HG03108 (cell line): Measurements from ENCODE around the gene SPPL3.
A peak's percentile ranks its signal among the peaks of the same experiment; 100 is the strongest.

Experiments used
- ATAC-seq: cut with Tn5 transposase; IDR thresholded peaks from one replicate; pipeline ENCODE4 v1.9.1; 2021; ENCODE audit warnings: moderate library complexity; ENCODE audit not compliant: unreplicated experiment

Gene SPPL3

GRCh38 chr12:120879102-120879501 lies 25.1 kb downstream of the SPPL3 start:
- ATAC-seq: no peak

DNA sequence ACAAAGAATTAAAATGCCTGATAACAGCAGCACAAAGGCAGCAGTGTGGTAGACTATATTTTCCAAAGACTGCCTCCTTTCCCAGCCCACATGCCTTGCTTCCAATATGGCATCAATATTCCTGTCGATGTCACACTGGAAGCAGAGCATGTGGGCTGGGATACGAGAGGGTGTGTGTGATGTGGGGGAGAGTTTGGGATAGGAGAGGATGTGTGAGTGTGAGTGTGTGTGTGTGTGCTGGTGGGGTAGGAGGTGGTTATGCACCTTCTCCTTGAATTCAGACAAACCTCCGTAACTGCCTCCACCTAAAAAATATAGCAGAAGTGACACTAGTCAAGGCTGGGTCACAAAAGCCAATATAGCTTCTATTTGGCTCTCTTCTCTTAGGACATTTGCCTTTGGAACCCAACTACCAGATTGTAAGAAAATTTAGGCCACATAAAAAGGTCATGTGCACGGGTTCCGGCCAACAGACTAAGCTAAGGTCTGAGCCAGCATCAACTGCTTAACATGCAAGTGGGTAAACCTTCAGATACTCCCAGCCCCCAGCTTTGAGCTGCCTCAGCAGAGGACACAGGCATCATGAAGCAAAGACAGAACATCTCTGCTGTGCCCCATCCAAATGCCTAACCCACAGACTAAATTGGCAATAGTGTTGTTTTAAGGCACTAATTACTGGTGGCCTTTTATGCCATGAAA lies 29.5 kb downstream of the SPPL3 start:
- no peak for ATAC-seq

DNA sequence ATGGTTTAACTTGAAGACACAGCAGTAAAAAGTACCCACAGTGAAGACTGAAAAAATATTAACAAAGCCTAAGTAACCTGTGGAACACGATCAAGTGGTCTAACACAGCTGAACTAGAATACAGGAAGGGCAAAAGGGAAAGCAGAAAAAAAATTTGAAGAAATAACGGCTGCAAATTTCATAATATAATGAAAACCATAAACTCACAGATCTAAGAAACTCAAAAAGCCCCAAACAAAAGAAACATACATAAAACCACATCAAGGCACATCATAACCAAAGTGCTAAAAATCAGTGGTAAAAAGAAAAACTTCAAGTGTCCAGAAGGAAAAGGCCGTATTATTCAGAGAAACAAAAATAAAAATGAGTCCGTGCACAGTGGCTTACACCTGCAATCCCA lies 30.9 kb downstream of the SPPL3 start:
- no peak for ATAC-seq

- no peak for ATAC-seq
Observed at GRCh38 chr12:120872487-120872886, 31.7 kb downstream of the SPPL3 start.

- no peak for ATAC-seq
Observed at GRCh38 chr12:120870415-120870814, 33.7 kb downstream of the SPPL3 start.

GRCh38 chr12:120869376-120869775 lies 34.8 kb downstream of the SPPL3 start:
- no peak for ATAC-seq

- no peak for ATAC-seq
Observed at GRCh38 chr12:120866108-120866507, 38.0 kb downstream of the SPPL3 start.

GRCh38 chr12:120865098-120865497 lies 39.1 kb downstream of the SPPL3 start:
- ATAC-seq: no peak

DNA sequence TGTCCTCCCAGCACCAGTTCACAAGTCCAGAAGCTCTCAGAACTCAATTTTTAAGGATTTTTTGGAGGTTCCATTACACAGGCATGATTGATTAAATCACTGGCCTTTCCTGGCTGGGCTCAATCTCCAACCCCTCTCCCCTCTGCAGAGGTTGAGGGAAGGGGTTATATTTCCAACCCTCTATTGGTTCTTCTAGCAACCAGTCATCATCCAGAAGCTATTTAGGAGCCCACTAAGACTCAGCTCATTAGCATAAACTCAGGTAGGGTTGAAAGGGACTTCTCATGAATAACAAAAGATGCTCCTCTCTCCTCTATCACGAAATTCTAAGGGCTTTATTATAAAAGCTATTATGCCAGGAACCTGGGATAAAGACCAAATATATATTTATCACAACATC lies 41.5 kb downstream of the SPPL3 start:
- no peak for ATAC-seq

GRCh38 chr12:120861074-120861795 lies 42.9 kb downstream of the SPPL3 start:
- ATAC-seq: no peak

GRCh38 chr12:120858306-120859088 lies 45.7 kb downstream of the SPPL3 start:
- ATAC-seq: no peak

DNA sequence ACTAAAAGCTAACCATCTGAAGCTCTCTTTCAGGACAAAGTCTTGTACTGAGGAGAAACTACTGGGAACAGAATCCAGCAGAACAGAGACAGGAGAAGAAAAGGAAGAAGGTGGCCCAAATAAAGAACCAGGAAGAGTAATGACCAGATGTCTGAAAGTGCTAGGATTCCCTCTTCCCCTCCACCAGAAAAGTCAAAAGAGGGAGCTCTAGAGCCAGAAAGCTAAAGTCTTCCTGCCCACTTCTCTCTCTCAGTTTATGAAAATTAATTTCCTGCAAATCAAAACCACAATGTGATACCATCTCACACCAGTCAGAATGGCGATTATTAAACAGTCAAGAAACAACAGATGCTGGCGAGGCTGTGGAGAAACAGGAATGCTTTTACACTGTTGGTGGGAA lies 47.2 kb downstream of the SPPL3 start:
- ATAC-seq: no peak

GRCh38 chr12:120855823-120856588 lies 48.2 kb downstream of the SPPL3 start:
- ATAC-seq: no peak

DNA sequence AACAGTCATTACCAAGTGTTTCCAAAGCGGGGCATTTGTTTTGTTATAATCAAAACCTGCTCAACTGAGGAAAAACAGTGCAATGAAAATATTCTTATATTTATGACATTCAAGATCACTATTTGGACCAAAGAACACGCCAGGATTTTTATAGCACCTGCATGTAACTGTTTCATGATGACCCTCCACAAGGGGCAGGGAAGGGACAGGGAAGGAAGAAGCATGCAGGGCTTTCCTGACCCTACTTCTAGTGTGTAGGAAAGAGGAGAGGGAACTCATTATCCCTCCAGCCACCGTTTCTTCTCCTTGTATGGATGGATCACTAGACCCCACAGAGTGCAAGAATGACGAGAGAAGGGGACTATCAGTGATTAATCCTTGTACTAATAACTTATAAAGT lies 49.4 kb downstream of the SPPL3 start:
- ATAC-seq: no peak

- ATAC-seq: no peak
Observed at GRCh38 chr12:120853188-120853587, 51.0 kb downstream of the SPPL3 start.

GRCh38 chr12:120851944-120852343 lies 52.2 kb downstream of the SPPL3 start:
- no peak for ATAC-seq

DNA sequence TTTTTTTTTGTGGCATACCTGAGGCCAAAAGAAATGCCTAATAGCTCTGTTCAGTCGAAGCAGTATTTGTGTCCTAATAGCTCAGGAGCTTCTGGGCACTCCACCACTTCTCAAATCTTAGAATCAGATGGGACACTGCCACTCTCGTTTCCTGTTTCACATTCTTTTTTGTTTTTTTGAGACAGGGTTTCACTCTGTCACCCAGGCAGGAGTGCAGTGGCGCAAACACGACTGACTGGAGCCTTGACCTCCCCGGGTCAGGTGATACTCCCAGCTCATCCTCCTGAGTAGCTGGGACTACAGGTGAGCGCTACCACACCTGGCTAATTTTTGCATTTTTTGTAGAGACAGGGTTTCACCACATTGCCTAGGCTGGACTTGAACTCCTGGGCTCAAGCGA lies 52.7 kb downstream of the SPPL3 start:
- ATAC-seq: no peak

- ATAC-seq: no peak
Observed at GRCh38 chr12:120849765-120850164, 54.4 kb downstream of the SPPL3 start.

DNA sequence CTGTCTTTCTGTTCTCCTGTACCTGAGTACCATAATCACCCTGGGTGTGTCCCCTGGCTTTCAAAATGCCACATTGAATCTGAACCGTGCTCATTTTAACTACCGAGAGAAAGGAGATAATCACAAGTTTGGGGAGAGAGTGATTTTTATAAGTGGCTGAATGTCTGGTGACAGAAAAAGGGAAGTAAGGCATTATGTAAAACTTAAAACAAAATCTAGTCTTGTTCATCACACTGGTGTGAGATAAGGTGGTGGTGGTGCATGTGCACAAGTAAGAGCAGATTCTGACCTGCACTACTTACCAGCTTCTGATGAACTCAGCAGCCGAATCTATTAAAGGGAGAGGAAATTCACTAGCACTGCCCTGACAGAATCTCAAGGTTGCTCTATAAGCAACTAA lies 56.3 kb downstream of the SPPL3 start:
- peak; percentile 52 for ATAC-seq

- ATAC-seq: peak; percentile 5
Observed at GRCh38 chr12:120847392-120847791, 56.8 kb downstream of the SPPL3 start.

DNA sequence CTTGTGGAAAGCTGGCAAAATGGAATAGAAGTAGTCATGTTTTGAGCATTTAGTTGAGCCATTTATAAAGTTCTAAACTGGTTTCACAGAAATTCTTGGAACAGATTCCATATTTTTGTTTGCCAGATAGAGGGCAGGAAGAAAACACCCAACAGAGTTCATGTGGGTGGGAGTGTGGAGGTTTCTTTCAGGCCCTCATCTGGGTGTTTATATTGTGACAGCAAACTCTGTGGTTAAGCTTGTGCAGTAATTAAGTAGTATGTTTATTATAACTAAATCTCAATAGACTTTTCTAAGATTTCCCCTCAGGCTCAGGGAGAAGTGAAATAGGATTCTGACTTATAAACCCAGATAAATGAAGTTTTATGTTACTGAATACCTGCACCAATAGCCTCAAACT lies 57.4 kb downstream of the SPPL3 start:
- no peak for ATAC-seq
